OCI-LY3 (cell line): Measurements from ENCODE around the gene DCAF10.
"Not testable (repeated sequence)": the region's sequence is repeated elsewhere in the genome, so short reads cannot be mapped to it uniquely, and the experiment has no call there.

ENCODE experiments used
- H2AFZ ChIP-seq: fragments of 200-600, 300-600 bp; shearing (Covaris generic); 2 replicates; pipeline ENCODE4 v1.6.0; 2014; ENCODE audit warnings: antibody characterized with exemption, low read depth, low read length
- H3K27ac ChIP-seq: fragments of 200-600, 300-600 bp; sonication (generic); 2 replicates; pipeline ENCODE4 v1.5.1; 2014; ENCODE audit warnings: mild to moderate bottlenecking, low read length, moderate library complexity, mixed read lengths
- H3K27me3 ChIP-seq: fragments of 200-600, 300-600 bp; sonication (generic); 2 replicates; pipeline ENCODE4 v1.6.1; 2014; ENCODE audit warnings: low read depth, low read length, mixed read lengths
- H3K36me3 ChIP-seq: fragments of 200-600, 300-600 bp; sonication (generic); replicated peaks from 2 replicates; pipeline ENCODE3; 2014; ENCODE audit warnings: low read depth, low read length, mixed read lengths
- H3K4me1 ChIP-seq: fragments of 300-600, 200-600 bp; sonication (generic); 2 replicates; pipeline ENCODE4 v1.6.1; 2014; ENCODE audit warnings: low read length, mixed read lengths
- H3K4me2 ChIP-seq: fragments of 200-600, 300-600 bp; sonication (generic); 2 replicates; pipeline ENCODE4 v1.6.1; 2014; ENCODE audit warnings: low read length, mixed read lengths
- H3K4me3 ChIP-seq: fragments of 300-600, 200-600 bp; sonication (generic); 2 replicates; pipeline ENCODE4 v1.5.1; 2014; ENCODE audit warnings: antibody characterized with exemption, mild to moderate bottlenecking, low read length, moderate library complexity
- H3K79me2 ChIP-seq: fragments of 300-600, 200-600 bp; shearing (Covaris generic); 2 replicates; pipeline ENCODE4 v1.6.1; 2014; ENCODE audit warnings: mild to moderate bottlenecking, low read length, mixed read lengths
- H3K9ac ChIP-seq: fragments of 300-600, 200-600 bp; shearing (Covaris generic); 2 replicates; pipeline ENCODE4 v1.6.0; 2014; ENCODE audit warnings: mild to moderate bottlenecking, low read length, moderate library complexity
- H3K9me3 ChIP-seq: fragments of 200-600, 300-600 bp; shearing (Covaris generic); 2 replicates; pipeline ENCODE4 v1.6.1; 2014; ENCODE audit warnings: low read length, mixed read lengths; ENCODE audit not compliant: insufficient read depth
- H4K20me1 ChIP-seq: fragments of 200-600, 300-600 bp; sonication (generic); 2 replicates; pipeline ENCODE4 v1.6.1; 2016; ENCODE audit warnings: low read length, mixed read lengths; ENCODE audit not compliant: insufficient read depth
- CTCF ChIP-seq: fragments of 200-600, 300-600 bp; sonication (generic); IDR thresholded peaks from 2 replicates; pipeline ENCODE4 v1.5.1; 2014; ENCODE audit warnings: antibody characterized with exemption, low read length, low read depth
- EZH2phosphoT487 ChIP-seq: fragments of 200-600 bp; shearing (Covaris generic); IDR thresholded peaks from 2 replicates; pipeline ENCODE4 v1.6.1; 2018; ENCODE audit warnings: antibody characterized with exemption, mixed run types, low read depth

DCAF10 gene

GRCh38 chr9:37876376-37876775 is 75.8 kb downstream of the DCAF10 start:
- H3K4me1 ChIP-seq = no peaks in the 10 kb centered on the region
- no peak overlapping the region for H3K27ac ChIP-seq
- H3K4me2 ChIP-seq = no peak overlapping the region
- no peaks in the 10 kb centered on the region for H3K79me2 ChIP-seq
- H3K9ac ChIP-seq = no peak overlapping the region
- 0 out of 2 replicates have a peak, but pooled peaks cover 3% of the 10 kb centered on the region for H3K9me3 ChIP-seq
- no peak overlapping the region for H2AFZ ChIP-seq
- TF ChIP-seq CTCF = no peak
- TF ChIP-seq EZH2phosphoT487 = no peak
- peaks cover 22% of the 10 kb centered on the region for H3K36me3 ChIP-seq
- no peaks in the 10 kb centered on the region for H3K27me3 ChIP-seq
- H3K4me3 ChIP-seq = no peak overlapping the region
- no peaks in the 10 kb centered on the region for H4K20me1 ChIP-seq

DNA sequence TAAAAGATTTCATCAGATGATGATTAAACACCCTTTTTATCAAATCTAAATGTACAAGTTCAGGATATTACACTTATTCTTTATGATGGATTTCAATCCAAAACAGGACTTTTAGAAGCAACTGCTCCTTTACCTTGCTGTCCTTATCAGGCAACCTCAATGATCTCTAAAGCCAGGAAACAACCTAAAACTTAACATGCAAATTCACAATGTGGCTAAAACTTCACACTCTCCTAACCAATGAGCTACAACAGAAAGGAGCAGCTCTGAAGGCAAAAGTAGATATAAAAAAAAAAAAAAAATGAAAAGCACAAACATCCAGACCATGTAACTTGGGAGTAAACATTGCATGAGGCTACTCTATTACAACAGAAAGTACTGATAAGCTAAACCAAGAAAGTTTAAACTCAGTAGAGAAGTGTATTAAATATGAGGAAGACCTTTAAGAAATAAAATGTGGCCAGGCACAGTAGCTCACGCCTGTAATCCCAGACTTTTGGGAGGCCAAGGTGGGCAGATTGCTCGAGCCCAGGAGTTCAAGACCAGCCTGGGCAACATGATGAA is 80.4 kb downstream of the DCAF10 start:
- Histone ChIP-seq H3K4me1 (no peaks in the 10 kb centered on the region), H3K9me3 (0 out of 2 replicates have a peak, but pooled peaks cover 3% of the 10 kb centered on the region)

GRCh38 chr9:37887977-37888583 is 87.5 kb downstream of the DCAF10 start:
- H4K20me1 ChIP-seq, H3K4me3 ChIP-seq, H3K9ac ChIP-seq, H3K79me2 ChIP-seq, H3K27me3 ChIP-seq, H3K4me1 ChIP-seq, H3K9me3 ChIP-seq, H3K4me2 ChIP-seq, H2AFZ ChIP-seq, H3K27ac ChIP-seq: not testable (repeated sequence)
- H3K36me3 ChIP-seq = peaks cover 17% of the 10 kb centered on the region

More for the DNA sequence above, 80.4 kb downstream of the DCAF10 start:
- Histone ChIP-seq H4K20me1 (no peaks in the 10 kb centered on the region), H3K79me2 (no peaks in the 10 kb centered on the region), H2AFZ (no peak overlapping the region), H3K27me3 (no peaks in the 10 kb centered on the region), H3K4me2 (no peak overlapping the region), H3K9ac (no peak overlapping the region), H3K4me3 (no peak overlapping the region), H3K36me3 (peaks cover 22% of the 10 kb centered on the region), H3K27ac (no peak overlapping the region)
- no peak for TF ChIP-seq CTCF
- no peak for TF ChIP-seq EZH2phosphoT487

DNA sequence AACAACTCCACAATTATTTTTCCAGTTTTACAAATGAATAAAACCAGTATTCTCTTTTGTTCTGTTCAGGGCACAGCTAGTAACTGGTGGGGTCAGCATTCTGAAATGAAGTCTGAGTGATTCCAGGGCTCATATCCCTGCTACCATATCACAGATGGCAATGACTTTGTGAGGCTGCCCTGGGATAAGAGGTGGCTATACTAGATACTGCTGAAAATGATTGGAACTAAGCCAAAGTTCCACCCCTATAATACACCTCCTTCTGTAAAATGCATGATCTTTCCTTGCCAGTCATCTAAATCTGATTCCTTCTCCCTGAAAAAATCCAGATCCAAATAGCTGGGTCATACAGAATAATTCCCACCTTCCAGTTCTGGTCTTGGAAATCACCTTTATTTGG is 88.9 kb downstream of the DCAF10 start:
- H3K27ac ChIP-seq = no peak overlapping the region
- no peaks in the 10 kb centered on the region for H3K27me3 ChIP-seq
- no peak overlapping the region for H3K9ac ChIP-seq
- no peak overlapping the region for H3K4me2 ChIP-seq
- TF ChIP-seq EZH2phosphoT487 (no peak), CTCF (no peak)
- H3K36me3 ChIP-seq = peaks cover 27% of the 10 kb centered on the region
- H3K4me3 ChIP-seq = no peak overlapping the region
- H3K9me3 ChIP-seq = no peaks in the 10 kb centered on the region
- no peaks in the 10 kb centered on the region for H4K20me1 ChIP-seq
- no peaks in the 10 kb centered on the region for H3K4me1 ChIP-seq
- H3K79me2 ChIP-seq = peaks cover 6% of the 10 kb centered on the region; the same call in 1 of the 2 replicates
- no peak overlapping the region for H2AFZ ChIP-seq

GRCh38 chr9:37891042-37891441 is 90.4 kb downstream of the DCAF10 start:
- not testable (repeated sequence) for H3K4me1 ChIP-seq, H4K20me1 ChIP-seq, H3K9me3 ChIP-seq, H3K79me2 ChIP-seq, H3K4me2 ChIP-seq, H3K4me3 ChIP-seq, H3K27me3 ChIP-seq, H3K27ac ChIP-seq, H2AFZ ChIP-seq, H3K9ac ChIP-seq
- H3K36me3 ChIP-seq = peaks cover 38% of the 10 kb centered on the region
